Astrocyte (in vitro differentiated cells and primary cell): ENCODE results near the gene MMP14.

Experiments
- EZH2 ChIP-seq: IDR thresholded peaks from 2 replicates; pipeline ENCODE4 v1.6.1; 2012; ENCODE audit warnings: mild to moderate bottlenecking, low read length, inconsistent platforms; ENCODE audit not compliant: insufficient read depth
- TF ChIP-seq, protein P1 (sequence below): IDR thresholded peaks from 2 replicates; pipeline ENCODE4 v1.5.1; 2011; ENCODE audit warnings: low read depth, mild to moderate bottlenecking, inconsistent platforms, low read length, moderate library complexity; ENCODE audit not compliant: insufficient read depth

DNA sequence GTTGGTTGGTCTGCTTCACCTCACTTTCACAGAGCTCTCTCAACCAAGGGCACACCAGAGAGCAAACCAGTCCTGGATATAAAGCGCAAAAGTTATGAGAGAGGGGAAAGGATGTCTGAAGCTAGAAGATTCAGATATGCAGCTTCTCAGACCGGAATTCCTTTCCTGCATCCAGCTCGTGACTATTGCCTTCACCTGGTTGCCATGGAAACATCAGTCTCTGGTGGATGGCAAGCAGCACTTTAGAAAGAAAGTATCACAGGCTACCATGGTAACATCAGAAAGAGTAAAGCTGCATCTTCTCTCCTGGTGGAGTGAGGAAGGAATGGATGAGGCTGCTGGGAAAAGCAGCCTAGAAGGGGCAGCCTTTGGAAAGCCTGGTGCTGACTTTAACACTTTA lies 60.4 kb downstream of the MMP14 start:
- TF ChIP-seq, protein P1, sequence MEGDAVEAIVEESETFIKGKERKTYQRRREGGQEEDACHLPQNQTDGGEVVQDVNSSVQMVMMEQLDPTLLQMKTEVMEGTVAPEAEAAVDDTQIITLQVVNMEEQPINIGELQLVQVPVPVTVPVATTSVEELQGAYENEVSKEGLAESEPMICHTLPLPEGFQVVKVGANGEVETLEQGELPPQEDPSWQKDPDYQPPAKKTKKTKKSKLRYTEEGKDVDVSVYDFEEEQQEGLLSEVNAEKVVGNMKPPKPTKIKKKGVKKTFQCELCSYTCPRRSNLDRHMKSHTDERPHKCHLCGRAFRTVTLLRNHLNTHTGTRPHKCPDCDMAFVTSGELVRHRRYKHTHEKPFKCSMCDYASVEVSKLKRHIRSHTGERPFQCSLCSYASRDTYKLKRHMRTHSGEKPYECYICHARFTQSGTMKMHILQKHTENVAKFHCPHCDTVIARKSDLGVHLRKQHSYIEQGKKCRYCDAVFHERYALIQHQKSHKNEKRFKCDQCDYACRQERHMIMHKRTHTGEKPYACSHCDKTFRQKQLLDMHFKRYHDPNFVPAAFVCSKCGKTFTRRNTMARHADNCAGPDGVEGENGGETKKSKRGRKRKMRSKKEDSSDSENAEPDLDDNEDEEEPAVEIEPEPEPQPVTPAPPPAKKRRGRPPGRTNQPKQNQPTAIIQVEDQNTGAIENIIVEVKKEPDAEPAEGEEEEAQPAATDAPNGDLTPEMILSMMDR = no peak
- no peak for TF ChIP-seq EZH2
